Liver (tissue), 9 donors: ENCODE results near the gene FBXW11. TPM values are rescaled to one million over a fixed set of nuclear protein-coding genes. Genes with fewer than 3 reads are reported as not detected.

Experiments
- DNase-seq: peaks from one replicate; pipeline ENCODE4 v3.0.0-alpha.2; 2017; ENCODE audit warnings: low spot score
- H3K27ac ChIP-seq, 2 donors: one replicate each; pipeline ENCODE4 v1.7.0; 2013; ENCODE audit warnings: inconsistent platforms in 2 of 2, low read length in 2 of 2, control low read depth in 1 of 2, low read depth in 1 of 2, mild to moderate bottlenecking in 1 of 2
- H3K27me3 ChIP-seq, 4 donors: one replicate each; pipeline versions ENCODE4 v1.6.1 to v1.7.0; 2013; ENCODE audit warnings: low read length in 3 of 4, inconsistent platforms in 1 of 4, mild to moderate bottlenecking in 1 of 4, moderate library complexity in 1 of 4; ENCODE audit not compliant: control insufficient read depth in 4 of 4, insufficient read depth in 4 of 4
- H3K36me3 ChIP-seq, 4 donors: one replicate each; pipeline versions ENCODE4 v1.6.1 to v1.7.0; 2013; ENCODE audit warnings: low read length in 3 of 4, mild to moderate bottlenecking in 3 of 4, low read depth in 1 of 4, moderate library complexity in 1 of 4; ENCODE audit not compliant: control insufficient read depth in 4 of 4, insufficient read depth in 3 of 4
- H3K4me1 ChIP-seq, 4 donors: one replicate each; pipeline versions ENCODE4 v1.6.1 to v1.7.0; 2013; ENCODE audit warnings: low read length in 3 of 4, mild to moderate bottlenecking in 3 of 4, moderate library complexity in 1 of 4; ENCODE audit not compliant: control insufficient read depth in 4 of 4, insufficient read depth in 4 of 4
- H3K4me3 ChIP-seq, 3 donors: one replicate each; pipeline versions ENCODE4 v1.6.1 to v1.7.0; 2013; ENCODE audit warnings: low read length in 3 of 3, control low read depth in 1 of 3, low read depth in 1 of 3, mild to moderate bottlenecking in 1 of 3
- H3K9ac ChIP-seq, 2 donors: one replicate each; pipeline ENCODE4 v1.7.0; 2013; ENCODE audit warnings: low read length in 2 of 2, mild to moderate bottlenecking in 2 of 2, moderate library complexity in 2 of 2, control low read depth in 1 of 2, low read depth in 1 of 2
- H3K9me3 ChIP-seq, 4 donors: one replicate each; pipeline versions ENCODE4 v1.6.1 to v1.7.0; 2013; ENCODE audit warnings: low read length in 3 of 4; ENCODE audit not compliant: control insufficient read depth in 4 of 4
- ATF3 ChIP-seq: IDR thresholded peaks from 2 replicates; pipeline ENCODE4 v1.6.1; 2016; ENCODE audit warnings: antibody characterized with exemption
- EGR1 ChIP-seq, 2 donors: IDR thresholded peaks; 2 replicates each; pipeline ENCODE4 v1.6.1; 2016 to 2018; ENCODE audit warnings: antibody characterized with exemption in 2 of 2, low read depth in 2 of 2
- FOXA1 ChIP-seq: IDR thresholded peaks from 2 replicates; pipeline ENCODE4 v1.6.1; 2016; ENCODE audit warnings: antibody characterized with exemption
- FOXA2 ChIP-seq: IDR thresholded peaks from 2 replicates; pipeline ENCODE4 v1.6.1; 2016; ENCODE audit warnings: antibody characterized with exemption
- JUND ChIP-seq, 2 donors: IDR thresholded peaks; 2 replicates each; pipeline ENCODE4 v1.6.1; 2016; ENCODE audit warnings: antibody characterized with exemption in 2 of 2
- MAX ChIP-seq: IDR thresholded peaks from 2 replicates; pipeline ENCODE4 v1.6.1; 2016; ENCODE audit warnings: antibody characterized with exemption
- NR2F2 ChIP-seq: IDR thresholded peaks from 2 replicates; pipeline ENCODE4 v1.6.1; 2016; ENCODE audit warnings: antibody characterized with exemption
- RAD21 ChIP-seq, 2 donors: IDR thresholded peaks; 2 replicates each; pipeline ENCODE4 v1.6.1; 2016; ENCODE audit warnings: antibody characterized with exemption in 2 of 2, mild to moderate bottlenecking in 2 of 2
- SP1 ChIP-seq: IDR thresholded peaks from 2 replicates; pipeline ENCODE4 v1.6.1; 2018; ENCODE audit warnings: antibody characterized with exemption, mild to moderate bottlenecking
- TAF1 ChIP-seq: conservative IDR thresholded peaks from 2 replicates; pipeline ENCODE4 v1.6.1; 2016; ENCODE audit warnings: antibody characterized with exemption, mild to moderate bottlenecking
- YY1 ChIP-seq: IDR thresholded peaks from 2 replicates; pipeline ENCODE4 v1.6.1; 2016; ENCODE audit warnings: antibody characterized with exemption, mild to moderate bottlenecking
- ZBTB33 ChIP-seq: IDR thresholded peaks from 2 replicates; pipeline ENCODE4 v1.6.1; 2016; ENCODE audit warnings: antibody characterized with exemption
- WGBS: extraction: QIAGEN DNeasy Blood & Tissue Kit; methylation state at CpG from one replicate; pipeline ENCODE4 v1.1.7; 2013; 5-methylcytosine and 5-hydroxymethylcytosine counted together
- polyA plus RNA-seq, 2 donors: library from polyadenylated mRNA; stranded (reverse) in 1 of 2; unstranded in 1 of 2; fragments of 200-250 nt in 1 of 2; fragments of >200 nt in 1 of 2; fragmentation: Nextera tagmentation in 1 of 2; extraction: Ambion mirVana in 1 of 2; gene quantifications; one replicate each; pipeline versions ENCODE4 v1.2.1 to v1.2.3, GENCODE V29; 2013 to 2015
- total RNA-seq, 2 donors: library from RNA; depleted of rRNA; stranded (reverse); fragments of >200 nt; gene quantifications; one replicate each; pipeline ENCODE4 v1.2.3, GENCODE V29; 2014
- donor health status: healthy.
- donor health status: healthy.
- donor health status: healthy.
- donor health status: healthy.
- donor health status: healthy.

The FBXW11 gene
- total and polyA plus RNA-seq, 4 donors, result 11.2 to 37.5 (median 22.0) TPM

- H3K27ac ChIP-seq, result no peak overlapping the region
- H3K4me3 ChIP-seq, result no peak overlapping the region
- peaks cover 3 to 7% (median 5%) of the 10 kb centered on the region in 4 donors for H3K36me3 ChIP-seq
- WGBS, result 90% methylated on average over 19 of the region's 19 CpGs
- H3K9ac ChIP-seq, result no peak overlapping the region
- TF ChIP-seq JUND (IDR thresholded peaks at IDR 0.05), result no peak
- TF ChIP-seq MAX, result no peak
- TF ChIP-seq SP1, result no peak
- no peak for TF ChIP-seq NR2F2
- no peak for TF ChIP-seq YY1
- TF ChIP-seq RAD21 (IDR thresholded peaks at IDR 0.05), result no peak
- no peak for TF ChIP-seq TAF1
- TF ChIP-seq FOXA1, result no peak
- no peak for TF ChIP-seq ZBTB33
- TF ChIP-seq EGR1 (IDR thresholded peaks at IDR 0.05; ENCODE audit: low read depth in 2 of 2), result no peak
- no peak for TF ChIP-seq FOXA2
- no peak for TF ChIP-seq ATF3
- H3K9me3 ChIP-seq, result no peaks in the 10 kb centered on the region
- H3K4me1 ChIP-seq, result no peaks in the 10 kb centered on the region
- no peaks in the 10 kb centered on the region for H3K27me3 ChIP-seq
- DNase-seq, result no peak
Measured at GRCh38 chr5:172052450-172053236, 46.2 kb upstream of the FBXW11 start.

- no peak for DNase-seq
- no peaks in the 10 kb centered on the region for H3K9me3 ChIP-seq
- 90% methylated on average over 16 of the region's 16 CpGs for WGBS
- H3K4me1 ChIP-seq, result no peaks in the 10 kb centered on the region
- H3K27ac ChIP-seq, result no peak overlapping the region
- H3K4me3 ChIP-seq, result no peak overlapping the region
- H3K9ac ChIP-seq, result no peak overlapping the region
- no peaks in the 10 kb centered on the region for H3K27me3 ChIP-seq
- no peak for TF ChIP-seq SP1
- TF ChIP-seq FOXA1, result no peak
- TF ChIP-seq JUND (IDR thresholded peaks at IDR 0.05), result no peak
- TF ChIP-seq FOXA2, result no peak
- TF ChIP-seq RAD21 (IDR thresholded peaks at IDR 0.05), result no peak
- TF ChIP-seq MAX, result no peak
- H3K36me3 ChIP-seq, result peaks cover 2 to 7% (median 6%) of the 10 kb centered on the region in 4 donors
Measured at GRCh38 chr5:172051643-172052339, 45.4 kb upstream of the FBXW11 start.

- TF ChIP-seq NR2F2 (no peak), ATF3 (no peak), ZBTB33 (no peak), FOXA1 (no peak), JUND (IDR thresholded peaks at IDR 0.05) (no peak)
- Histone ChIP-seq H3K36me3 (peaks cover 2 to 7% (median 6%) of the 10 kb centered on the region in 4 donors), H3K9ac (no peak overlapping the region), H3K27me3 (no peaks in the 10 kb centered on the region), H3K4me3 (no peak overlapping the region), H3K4me1 (no peaks in the 10 kb centered on the region), H3K27ac (no peak overlapping the region), H3K9me3 (no peaks in the 10 kb centered on the region)
- 85% methylated on average over 4 of the region's 4 CpGs for WGBS
- no peak for DNase-seq
Measured at GRCh38 chr5:172050080-172050479, 43.6 kb upstream of the FBXW11 start.
